ENCODE data around the gene GET4. TPM values are rescaled to one million over a fixed set of nuclear protein-coding genes. Genes with fewer than 3 reads are reported as not detected.
A peak's percentile ranks its signal among the peaks of the same experiment; 100 is the strongest.

Gene GET4
- polyA plus RNA-seq, 1 donor (not counting 4 experiments of a cell fraction or from before 2014, with no cell fraction given): 21.1 TPM

GRCh38 chr7:836429-836828 lies 39.9 kb upstream of the GET4 start:
- peaks cover 12 to 21% of the 10 kb centered on the region in 2 experiments for H3K36me3 ChIP-seq (ENCODE audit: control insufficient read depth in 2 of 2, extremely low read depth in 1 of 2, insufficient read depth in 2 of 2, low read length in 2 of 2)
- FAIRE-seq: peak; percentile 94
- no peaks in the 10 kb centered on the region for H3K9me3 ChIP-seq (ENCODE audit: control insufficient read depth, low read depth, low read length)
- no peaks in the 10 kb centered on the region for H3K9me1 ChIP-seq (ENCODE audit: control insufficient read depth, extremely low read depth, insufficient read depth, low read length)
- TF ChIP-seq CTCF (optimal IDR thresholded peaks at IDR 0.05 in 1 of 3, IDR thresholded peaks at IDR 0.05 in 1 of 3, conservative IDR thresholded peaks at IDR 0.05 in 1 of 3; ENCODE audit: extremely low read depth in 1 of 3, insufficient read depth in 2 of 3, low read length in 3 of 3) (peak in 2 of 3 experiments; percentile 65 to 79), EZH2 (IDR thresholded peaks at IDR 0.05; ENCODE audit: low read length) (no peak)
- peak overlapping the region; percentile 81 for H3K4me2 ChIP-seq (ENCODE audit: control insufficient read depth, extremely low read depth, insufficient read depth, low read depth, low read length)
- peaks cover 54% of the 10 kb centered on the region for H3K4me1 ChIP-seq (ENCODE audit: control insufficient read depth, extremely low read depth, insufficient read depth, low read length)
- DNase-seq (ENCODE audit: low read depth, low spot score): no peak
- no peaks in the 10 kb centered on the region for H4K20me1 ChIP-seq (ENCODE audit: control insufficient read depth, extremely low read depth, insufficient read depth, low read length)
- H3K27ac ChIP-seq (ENCODE audit: control insufficient read depth, insufficient read depth, low read length): peak overlapping the region; percentile 100
- H3K27me3 ChIP-seq (ENCODE audit: control insufficient read depth, extremely low read depth, insufficient read depth, low read length): no peaks in the 10 kb centered on the region
- peak overlapping the region in 2 of 3 experiments; percentile 6 to 50 for H3K4me3 ChIP-seq (ENCODE audit: control insufficient read depth in 2 of 3, extremely low read depth in 1 of 3, insufficient read depth in 2 of 3, low read depth in 1 of 3, low read length in 3 of 3)
- H2AFZ ChIP-seq (ENCODE audit: control insufficient read depth, low read length): no peak overlapping the region
- dilution Hi-C loops (cut with MboI; ENCODE audit: extremely low pct_ligation_motif_present, low sequenced_read_pairs): no loop called here
- peaks cover 47% of the 10 kb centered on the region for H3K79me2 ChIP-seq (ENCODE audit: control insufficient read depth, insufficient read depth, low read length)
- H3K9ac ChIP-seq (ENCODE audit: control insufficient read depth, extremely low read depth, insufficient read depth, low read length): peak overlapping the region; percentile 88

- H3K9me1 ChIP-seq (ENCODE audit: control insufficient read depth, extremely low read depth, insufficient read depth, low read length): no peaks in the 10 kb centered on the region
- H3K9me3 ChIP-seq (ENCODE audit: control insufficient read depth, low read depth, low read length): no peaks in the 10 kb centered on the region
- no peak for DNase-seq (ENCODE audit: low read depth, low spot score)
- H3K27me3 ChIP-seq (ENCODE audit: control insufficient read depth, extremely low read depth, insufficient read depth, low read length): no peaks in the 10 kb centered on the region
- dilution Hi-C loops (cut with MboI; ENCODE audit: extremely low pct_ligation_motif_present, low sequenced_read_pairs): no loop called here
- peak overlapping the region; percentile 81 for H3K4me2 ChIP-seq (ENCODE audit: control insufficient read depth, extremely low read depth, insufficient read depth, low read depth, low read length)
- peak overlapping the region; percentile 100 for H3K27ac ChIP-seq (ENCODE audit: control insufficient read depth, insufficient read depth, low read length)
- H3K4me3 ChIP-seq (ENCODE audit: control insufficient read depth in 2 of 3, extremely low read depth in 1 of 3, insufficient read depth in 2 of 3, low read depth in 1 of 3, low read length in 3 of 3): peak overlapping the region in 1 of 3 experiments; percentile 50
- no peak for FAIRE-seq
- H4K20me1 ChIP-seq (ENCODE audit: control insufficient read depth, extremely low read depth, insufficient read depth, low read length): no peaks in the 10 kb centered on the region
- peak overlapping the region; percentile 88 for H3K9ac ChIP-seq (ENCODE audit: control insufficient read depth, extremely low read depth, insufficient read depth, low read length)
- peaks cover 50% of the 10 kb centered on the region for H3K79me2 ChIP-seq (ENCODE audit: control insufficient read depth, insufficient read depth, low read length)
- peaks cover 16 to 23% of the 10 kb centered on the region in 2 experiments for H3K36me3 ChIP-seq (ENCODE audit: control insufficient read depth in 2 of 2, extremely low read depth in 1 of 2, insufficient read depth in 2 of 2, low read length in 2 of 2)
- H2AFZ ChIP-seq (ENCODE audit: control insufficient read depth, low read length): peak overlapping the region; percentile 8
- TF ChIP-seq EZH2 (IDR thresholded peaks at IDR 0.05; ENCODE audit: low read length) (no peak), CTCF (optimal IDR thresholded peaks at IDR 0.05 in 1 of 3, IDR thresholded peaks at IDR 0.05 in 1 of 3, conservative IDR thresholded peaks at IDR 0.05 in 1 of 3; ENCODE audit: extremely low read depth in 1 of 3, insufficient read depth in 2 of 3, low read length in 3 of 3) (no peak)
- H3K4me1 ChIP-seq (ENCODE audit: control insufficient read depth, extremely low read depth, insufficient read depth, low read length): peaks cover 49% of the 10 kb centered on the region
Measured at GRCh38 chr7:837001-837400, 39.4 kb upstream of the GET4 start.
